ENCODE results near the gene LAX1. TPM values are rescaled to one million over a fixed set of nuclear protein-coding genes. Genes with fewer than 3 reads are reported as not detected.

Gene LAX1
- total RNA-seq, 4 donors from 2014 or later, result 1.6 to 9.9 (median 2.7) TPM

DNA sequence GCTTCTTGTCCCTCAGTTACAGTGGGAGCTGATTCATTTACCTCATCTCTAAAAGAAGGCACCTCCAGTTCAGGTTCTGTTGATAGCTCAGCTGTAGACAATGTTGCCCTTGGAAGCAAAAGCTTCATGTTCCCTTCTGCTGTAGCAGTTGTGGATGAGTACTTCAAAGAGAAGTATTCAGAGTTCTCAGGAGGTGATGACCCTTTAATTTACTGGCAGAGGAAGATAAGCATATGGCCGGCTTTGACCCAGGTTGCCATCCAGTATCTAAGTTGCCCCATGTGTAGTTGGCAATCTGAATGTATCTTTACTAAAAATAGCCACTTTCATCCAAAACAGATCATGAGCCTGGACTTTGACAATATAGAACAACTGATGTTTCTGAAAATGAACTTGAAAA is 35.0 kb downstream of the LAX1 start:
- peaks cover 0 to 23% (median 0%) of the 10 kb centered on the region in 3 donors for H3K36me3 ChIP-seq
- no peak overlapping the region for H3K4me3 ChIP-seq
- no peaks in the 10 kb centered on the region for H3K27me3 ChIP-seq
- no peak for TF ChIP-seq POLR2A (IDR thresholded peaks at IDR 0.05)
- TF ChIP-seq, protein P1, sequence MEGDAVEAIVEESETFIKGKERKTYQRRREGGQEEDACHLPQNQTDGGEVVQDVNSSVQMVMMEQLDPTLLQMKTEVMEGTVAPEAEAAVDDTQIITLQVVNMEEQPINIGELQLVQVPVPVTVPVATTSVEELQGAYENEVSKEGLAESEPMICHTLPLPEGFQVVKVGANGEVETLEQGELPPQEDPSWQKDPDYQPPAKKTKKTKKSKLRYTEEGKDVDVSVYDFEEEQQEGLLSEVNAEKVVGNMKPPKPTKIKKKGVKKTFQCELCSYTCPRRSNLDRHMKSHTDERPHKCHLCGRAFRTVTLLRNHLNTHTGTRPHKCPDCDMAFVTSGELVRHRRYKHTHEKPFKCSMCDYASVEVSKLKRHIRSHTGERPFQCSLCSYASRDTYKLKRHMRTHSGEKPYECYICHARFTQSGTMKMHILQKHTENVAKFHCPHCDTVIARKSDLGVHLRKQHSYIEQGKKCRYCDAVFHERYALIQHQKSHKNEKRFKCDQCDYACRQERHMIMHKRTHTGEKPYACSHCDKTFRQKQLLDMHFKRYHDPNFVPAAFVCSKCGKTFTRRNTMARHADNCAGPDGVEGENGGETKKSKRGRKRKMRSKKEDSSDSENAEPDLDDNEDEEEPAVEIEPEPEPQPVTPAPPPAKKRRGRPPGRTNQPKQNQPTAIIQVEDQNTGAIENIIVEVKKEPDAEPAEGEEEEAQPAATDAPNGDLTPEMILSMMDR (IDR thresholded peaks at IDR 0.05), result no peak
- DNase-seq, result no peak
- H3K9me3 ChIP-seq, result no peaks in the 10 kb centered on the region
- H3K27ac ChIP-seq, result no peak overlapping the region
- H3K4me1 ChIP-seq, result peaks cover 0 to 33% (median 7%) of the 10 kb centered on the region in 4 donors

DNA sequence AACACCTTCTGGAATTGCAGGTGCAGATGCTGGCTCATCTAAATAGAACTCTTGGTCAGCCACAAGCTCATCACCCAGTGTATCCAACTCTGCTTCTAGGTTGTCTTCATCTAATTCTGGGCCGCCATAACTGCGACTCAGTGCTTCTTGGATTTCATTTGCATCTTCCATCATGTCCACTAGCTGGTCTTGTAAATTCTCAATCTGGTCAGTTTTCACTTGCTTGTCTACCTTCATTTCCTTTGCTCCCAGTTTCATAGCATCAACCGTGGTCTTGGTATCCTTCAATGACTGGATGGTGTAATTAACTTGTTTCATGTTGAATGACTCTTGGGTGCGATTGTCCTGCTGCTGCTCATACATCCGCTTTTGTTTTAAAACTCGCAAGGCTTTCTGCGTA is 40.7 kb downstream of the LAX1 start:
- DNase-seq, result no peak

DNA sequence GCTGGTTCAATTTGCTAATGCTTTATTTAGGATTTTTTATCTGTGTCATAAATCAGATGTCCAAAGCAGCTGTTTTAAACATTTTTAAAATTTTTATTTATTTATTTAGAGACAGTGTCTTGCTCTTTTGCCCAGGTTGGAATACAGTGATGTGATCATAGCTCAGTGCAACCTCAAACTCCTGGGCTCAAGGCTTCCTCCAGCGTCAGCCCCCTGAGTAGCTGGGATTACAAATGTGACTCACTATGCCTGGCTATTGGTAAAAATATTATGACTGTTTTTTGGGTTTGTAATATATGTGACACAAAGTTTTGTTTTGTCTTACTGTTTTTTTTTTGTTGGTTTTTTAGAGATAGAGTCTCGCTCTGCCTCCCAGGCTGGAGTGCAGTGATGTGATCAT is 42.2 kb downstream of the LAX1 start:
- H3K27me3 ChIP-seq, result no peaks in the 10 kb centered on the region
- H3K27ac ChIP-seq, result no peak overlapping the region
- DNase-seq, result no peak
- no peak overlapping the region for H3K4me3 ChIP-seq
- peaks cover 0 to 5% (median 0%) of the 10 kb centered on the region in 4 donors for H3K4me1 ChIP-seq
- no peak for TF ChIP-seq POLR2A (IDR thresholded peaks at IDR 0.05)
- TF ChIP-seq, protein P1 (IDR thresholded peaks at IDR 0.05), result no peak
- H3K9me3 ChIP-seq, result no peaks in the 10 kb centered on the region
- H3K36me3 ChIP-seq, result peaks cover 0 to 75% (median 0%) of the 10 kb centered on the region in 3 donors

More for the DNA sequence above, 40.7 kb downstream of the LAX1 start:
- no peak overlapping the region for H3K4me3 ChIP-seq
- H3K36me3 ChIP-seq, result peaks cover 0 to 63% (median 0%) of the 10 kb centered on the region in 3 donors
- H3K4me1 ChIP-seq, result peaks cover 0 to 6% (median 0%) of the 10 kb centered on the region in 4 donors
- no peak for TF ChIP-seq POLR2A (IDR thresholded peaks at IDR 0.05)
- TF ChIP-seq, protein P1 (IDR thresholded peaks at IDR 0.05), result no peak
- no peaks in the 10 kb centered on the region for H3K27me3 ChIP-seq
- H3K27ac ChIP-seq, result no peak overlapping the region
- H3K9me3 ChIP-seq, result no peaks in the 10 kb centered on the region

DNA sequence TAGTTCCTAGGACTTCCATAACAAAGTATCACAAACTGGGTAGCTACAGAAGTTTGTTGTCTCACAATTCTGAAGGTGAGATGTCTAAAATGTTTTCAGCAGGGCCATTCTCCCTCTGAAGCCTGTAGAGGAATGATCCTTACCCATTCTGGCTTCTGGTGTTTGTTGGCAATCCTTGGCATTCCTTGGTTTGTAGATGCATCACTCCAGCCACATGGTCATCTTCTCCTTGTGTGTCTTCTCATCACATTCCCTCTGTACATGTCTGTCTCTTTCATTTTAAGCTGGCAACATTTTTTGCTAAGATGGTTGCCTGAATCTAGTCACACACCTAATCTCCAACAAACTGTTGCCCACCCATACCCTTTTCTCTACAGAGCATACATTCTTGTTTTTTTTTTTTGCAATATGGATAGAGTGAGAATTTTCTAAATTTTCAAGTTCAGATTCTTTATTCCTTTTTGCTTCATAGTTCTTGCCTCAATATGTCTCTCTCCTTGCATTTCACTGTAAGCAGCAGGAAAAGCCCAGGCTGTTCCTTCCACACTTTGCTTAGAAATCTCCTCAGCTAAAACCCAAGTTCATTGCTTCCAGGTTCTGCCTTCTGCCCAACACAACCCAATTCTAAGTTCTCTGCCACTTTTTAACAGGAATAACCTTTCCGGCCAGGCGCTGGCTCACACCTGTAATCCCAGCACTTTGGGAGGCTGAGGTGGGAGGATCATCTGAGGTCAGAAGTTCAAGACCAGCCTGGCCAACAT is 48.8 kb downstream of the LAX1 start:
- TF ChIP-seq POLR2A (IDR thresholded peaks at IDR 0.05), result no peak
- TF ChIP-seq, protein P1 (IDR thresholded peaks at IDR 0.05), result no peak
- Histone ChIP-seq H3K27ac (no peak overlapping the region), H3K36me3 (peaks cover 0 to 66% (median 0%) of the 10 kb centered on the region in 3 donors)

DNA sequence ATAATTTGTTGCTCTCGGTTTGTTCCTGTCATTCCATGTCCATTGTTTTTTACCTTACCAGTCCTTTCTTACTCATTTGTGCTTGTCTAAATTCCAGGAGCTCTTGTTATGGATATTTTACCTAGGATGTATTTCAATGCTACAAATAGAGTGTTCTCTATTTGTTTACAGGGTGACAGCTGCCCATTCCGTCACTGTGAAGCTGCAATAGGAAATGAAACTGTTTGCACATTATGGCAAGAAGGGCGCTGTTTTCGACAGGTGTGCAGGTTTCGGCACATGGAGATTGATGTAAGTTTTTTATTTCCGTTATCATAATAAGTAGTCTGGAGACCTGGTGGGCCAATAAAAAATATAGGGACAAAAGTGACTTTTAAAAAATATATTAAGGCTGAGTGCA is 53.4 kb downstream of the LAX1 start:
- H3K36me3 ChIP-seq, result peaks cover 0 to 81% (median 0%) of the 10 kb centered on the region in 3 donors

More for the DNA sequence above, 48.8 kb downstream of the LAX1 start:
- H3K27me3 ChIP-seq, result no peaks in the 10 kb centered on the region
- no peaks in the 10 kb centered on the region for H3K9me3 ChIP-seq
- H3K4me3 ChIP-seq, result no peak overlapping the region
- no peaks in the 10 kb centered on the region for H3K4me1 ChIP-seq
- no peak for DNase-seq

More for the DNA sequence above, 53.4 kb downstream of the LAX1 start:
- no peaks in the 10 kb centered on the region for H3K9me3 ChIP-seq
- no peak for DNase-seq
- no peak overlapping the region for H3K27ac ChIP-seq
- no peaks in the 10 kb centered on the region for H3K27me3 ChIP-seq
- no peak overlapping the region for H3K4me3 ChIP-seq
- TF ChIP-seq POLR2A (IDR thresholded peaks at IDR 0.05), result no peak
- TF ChIP-seq, protein P1 (IDR thresholded peaks at IDR 0.05), result no peak
- no peaks in the 10 kb centered on the region for H3K4me1 ChIP-seq
